SH-SY5Y (cell line): ENCODE results near the gene SLC20A1.

Source experiments
- GATA2 ChIP-seq: IDR thresholded peaks from 2 replicates; pipeline ENCODE4 v1.6.1; 2011; ENCODE audit warnings: mild to moderate bottlenecking, low read depth, low read length
- GATA3 ChIP-seq: IDR thresholded peaks from 2 replicates; pipeline ENCODE4 v1.6.1; 2011; ENCODE audit warnings: low read depth, mild to moderate bottlenecking, low read length, moderate library complexity

GRCh38 chr2:112602917-112603316, 42.8 kb upstream of the SLC20A1 start:
- TF ChIP-seq GATA3 (no peak), GATA2 (no peak)
